CD14-positive monocyte (primary cell): ENCODE measurements around the gene RP2. TPM values are rescaled to one million over a fixed set of nuclear protein-coding genes. Genes with fewer than 3 reads are reported as not detected.
A peak's percentile ranks its signal among the peaks of the same experiment; 100 is the strongest.

Source experiments
- DNase-seq, 3 donors: peaks; one replicate each; pipeline ENCODE4 v3.0.0-alpha.2; 2011 to 2022
- H2AFZ ChIP-seq: 2 replicates; pipeline ENCODE4 v1.6.0; 2012; ENCODE audit warnings: mild to moderate bottlenecking, low read depth, low read length, inconsistent platforms; ENCODE audit not compliant: insufficient read depth, poor library complexity, severe bottlenecking
- H3K27ac ChIP-seq, 2 donors: 1 replicate in 1 of 2; 2 replicates in 1 of 2; pipeline ENCODE4 v1.5.1; 2012 to 2013; ENCODE audit warnings: low read length in 2 of 2, control low read depth in 1 of 2, inconsistent platforms in 1 of 2, low read depth in 1 of 2, mild to moderate bottlenecking in 1 of 2
- H3K27me3 ChIP-seq, 2 donors: one replicate each; pipeline versions ENCODE4 v1.6.0 to v1.6.1; 2011 to 2013; ENCODE audit warnings: low read length in 2 of 2; ENCODE audit not compliant: control insufficient read depth in 2 of 2, insufficient read depth in 2 of 2
- H3K36me3 ChIP-seq, 2 donors: replicated peaks in 1 of 2; 1 replicate in 1 of 2; 2 replicates in 1 of 2; pipeline versions ENCODE4 v1.5.1 to v1.6.1; 2012 to 2013; ENCODE audit warnings: low read length in 2 of 2, control low read depth in 1 of 2, inconsistent platforms in 1 of 2, mild to moderate bottlenecking in 1 of 2; ENCODE audit not compliant: insufficient read depth in 2 of 2, control insufficient read depth in 1 of 2
- H3K4me1 ChIP-seq, 2 donors: 1 replicate in 1 of 2; 2 replicates in 1 of 2; pipeline versions ENCODE4 v1.5.1 to v1.6.1; 2012 to 2013; ENCODE audit warnings: low read length in 2 of 2, control low read depth in 1 of 2, inconsistent platforms in 1 of 2, mild to moderate bottlenecking in 1 of 2, moderate library complexity in 1 of 2; ENCODE audit not compliant: insufficient read depth in 2 of 2, control insufficient read depth in 1 of 2
- H3K4me2 ChIP-seq: replicated peaks from 2 replicates; pipeline ENCODE3; 2012; ENCODE audit warnings: low read length, moderate library complexity, mild to moderate bottlenecking; ENCODE audit not compliant: poor library complexity, severe bottlenecking; ENCODE audit errors: extremely low read depth
- H3K4me3 ChIP-seq, 3 experiments: fragments of 200-600 bp in 1 of 3; sonication (generic) in 1 of 3; replicated peaks in 1 of 3; 1 replicate in 2 of 3; 2 replicates in 1 of 3; pipeline ENCODE4 v1.5.1; 2011 to 2013; ENCODE audit warnings: low read length in 3 of 3, mild to moderate bottlenecking in 3 of 3, control low read depth in 2 of 3, low read depth in 2 of 3, inconsistent platforms in 1 of 3, moderate library complexity in 1 of 3
- H3K79me2 ChIP-seq: 2 replicates; pipeline ENCODE4 v1.6.0; 2012; ENCODE audit warnings: mild to moderate bottlenecking, control low read depth, inconsistent platforms, low read length, moderate library complexity; ENCODE audit not compliant: insufficient read depth
- H3K9ac ChIP-seq: 2 replicates; pipeline ENCODE4 v1.6.0; 2017; ENCODE audit warnings: low read length, mild to moderate bottlenecking; ENCODE audit not compliant: insufficient read depth, poor library complexity, severe bottlenecking
- H3K9me3 ChIP-seq, 2 donors: replicated peaks in 1 of 2; 1 replicate in 1 of 2; 2 replicates in 1 of 2; pipeline versions ENCODE4 v1.5.1 to v1.6.1; 2012 to 2013; ENCODE audit warnings: low read length in 2 of 2, control low read depth in 1 of 2; ENCODE audit not compliant: control insufficient read depth in 1 of 2, insufficient read depth in 1 of 2
- H4K20me1 ChIP-seq: 2 replicates; pipeline ENCODE4 v1.6.0; 2012; ENCODE audit warnings: mild to moderate bottlenecking, low read length, control low read depth, moderate library complexity; ENCODE audit not compliant: insufficient read depth
- H3K27ac Mint-ChIP-seq, 7 donors: one replicate each; pipeline ENCODE4 v1.8.0; 2020; ENCODE audit warnings: mild to moderate bottlenecking in 7 of 7, mixed read lengths in 7 of 7, moderate library complexity in 6 of 7, inconsistent platforms in 2 of 7
- H3K27me3 Mint-ChIP-seq, 3 donors: one replicate each; pipeline ENCODE4 v1.8.0; 2021 to 2022; ENCODE audit warnings: low read depth in 3 of 3, mild to moderate bottlenecking in 3 of 3, mixed read lengths in 3 of 3, moderate library complexity in 3 of 3, inconsistent platforms in 1 of 3
- H3K36me3 Mint-ChIP-seq, 2 donors: one replicate each; pipeline ENCODE4 v1.8.0; 2020; ENCODE audit warnings: mixed read lengths in 2 of 2, inconsistent platforms in 1 of 2, mild to moderate bottlenecking in 1 of 2
- H3K4me1 Mint-ChIP-seq: one replicate; pipeline ENCODE4 v1.8.0; 2020; ENCODE audit warnings: mild to moderate bottlenecking, mixed read lengths
- H3K4me3 Mint-ChIP-seq, 2 donors: one replicate each; pipeline ENCODE4 v1.8.0; 2020; ENCODE audit warnings: mild to moderate bottlenecking in 2 of 2, mixed read lengths in 2 of 2, moderate library complexity in 1 of 2
- H3K9me3 Mint-ChIP-seq, 7 donors: one replicate each; pipeline ENCODE4 v1.8.0; 2020 to 2022; ENCODE audit warnings: mixed read lengths in 7 of 7, mild to moderate bottlenecking in 6 of 7, moderate library complexity in 6 of 7, inconsistent platforms in 2 of 7
- CTCF ChIP-seq: fragments of 200-600 bp; IDR thresholded peaks from one replicate; pipeline ENCODE4 v1.8.0; 2022; ENCODE audit warnings: antibody characterized with exemption, mild to moderate bottlenecking
- WGBS: methylation state at CpG from one replicate; pipeline ENCODE4 v1.1.5; 2013; ENCODE audit warnings: missing lambda C conversion rate; ENCODE audit not compliant: insufficient coverage; 5-methylcytosine and 5-hydroxymethylcytosine counted together
- intact Hi-C, 2 donors: fragments of 100-400 bp; cut with micrococcal nuclease; formaldehyde crosslinking; loops; one replicate each; pipeline versions ENCODE4 v1.15.0 to v1.15.1; 2023
- polyA plus RNA-seq, 3 donors: library from polyadenylated mRNA; depleted of rRNA in 1 of 3; unstranded in 2 of 3; stranded (reverse) in 1 of 3; fragments of 300-500 nt in 2 of 3; fragments of >200 nt in 1 of 3; fragmentation: Illumina TruSeq in 2 of 3; gene quantifications; 1 replicate in 2 of 3; 2 replicates in 1 of 3; pipeline ENCODE4 v1.2.3, GENCODE V29; 2012 to 2021

Gene RP2
- polyA plus RNA-seq, 3 donors: 17.2 to 60.3 (median 55.7) TPM

- Histone ChIP-seq H3K4me2 (no peak overlapping the region), H3K36me3 (peaks cover 12 to 28% of the 10 kb centered on the region in 2 donors), H3K27me3 (no peaks in the 10 kb centered on the region), H3K9ac (no peak overlapping the region), H3K79me2 (peaks cover 100% of the 10 kb centered on the region), H3K4me3 (no peak overlapping the region), H3K27ac (peak overlapping the region in 1 of 2 donors; percentile 56), H3K9me3 (no peaks in the 10 kb centered on the region), H3K4me1 (peaks cover 4 to 6% of the 10 kb centered on the region in 2 donors), H4K20me1 (peaks cover 100% of the 10 kb centered on the region), H2AFZ (no peak overlapping the region)
- H3K9me3 Mint-ChIP-seq: peaks cover 0 to 2% (median 0%) of the 10 kb centered on the region in 7 donors
- peaks cover 12% of the 10 kb centered on the region for H3K4me1 Mint-ChIP-seq
- intact Hi-C loops: no loop called here
- no CpG with 5 or more reads among the region's 1 CpG for WGBS
- no peak overlapping the region for H3K4me3 Mint-ChIP-seq
- DNase-seq: no peak
- H3K36me3 Mint-ChIP-seq: peaks cover 14 to 19% of the 10 kb centered on the region in 2 donors
- no peaks in the 10 kb centered on the region for H3K27me3 Mint-ChIP-seq
- no peak for TF ChIP-seq CTCF
- peak overlapping the region in 1 of 7 donors; percentile 18 for H3K27ac Mint-ChIP-seq
Measured at GRCh38 chrX:46850771-46851170, 13.9 kb downstream of the RP2 start.

DNA sequence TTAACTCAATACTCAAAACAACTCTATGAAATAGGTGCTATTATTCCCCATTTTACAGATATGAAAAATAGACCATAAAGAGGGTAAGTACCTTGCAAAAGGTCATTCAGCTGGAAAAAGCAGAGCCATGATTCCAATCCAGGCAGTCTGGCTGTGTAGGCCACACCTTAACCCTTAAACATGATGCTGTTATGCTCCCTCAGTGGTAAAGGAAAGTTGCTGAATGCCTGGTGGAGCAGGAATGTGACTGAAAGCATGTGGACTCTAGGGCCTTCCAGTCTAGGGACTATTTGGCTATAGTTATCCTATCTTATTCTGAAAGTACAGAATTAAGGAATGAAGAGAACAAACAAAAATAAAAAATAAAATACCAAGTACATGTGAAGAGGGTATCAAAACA, 19.6 kb downstream of the RP2 start:
- H3K27ac Mint-ChIP-seq: no peak overlapping the region
- DNase-seq: no peak

More for the DNA sequence above, 19.6 kb downstream of the RP2 start:
- no peak overlapping the region for H3K9ac ChIP-seq
- H3K36me3 Mint-ChIP-seq: peaks cover 28 to 31% of the 10 kb centered on the region in 2 donors
- H3K4me1 ChIP-seq: no peaks in the 10 kb centered on the region
- peaks cover 0 to 3% (median 0%) of the 10 kb centered on the region in 3 donors for H3K27me3 Mint-ChIP-seq
- H3K36me3 ChIP-seq: peaks cover 33 to 57% of the 10 kb centered on the region in 2 donors
- no peaks in the 10 kb centered on the region for H3K9me3 ChIP-seq
- intact Hi-C loops: no loop called here
- no peak overlapping the region for H3K27ac ChIP-seq
- no peak for TF ChIP-seq CTCF
- H3K4me1 Mint-ChIP-seq: no peaks in the 10 kb centered on the region
- H3K4me3 ChIP-seq: no peak overlapping the region
- no peak overlapping the region for H2AFZ ChIP-seq
- H3K4me2 ChIP-seq: no peak overlapping the region
- peaks cover 100% of the 10 kb centered on the region for H3K79me2 ChIP-seq
- peaks cover 100% of the 10 kb centered on the region for H4K20me1 ChIP-seq
- no peak overlapping the region for H3K4me3 Mint-ChIP-seq
- H3K27me3 ChIP-seq: no peaks in the 10 kb centered on the region
- H3K9me3 Mint-ChIP-seq: peaks cover 0 to under 1% (median 0%) of the 10 kb centered on the region in 7 donors
